Lung (tissue), 12 donors: ENCODE results near the gene UBE2F. TPM values are rescaled to one million over a fixed set of nuclear protein-coding genes. Genes with fewer than 3 reads are reported as not detected.

ENCODE experiments used
- ATAC-seq: fragments of 200-7000 bp; cut with Tn5 transposase; one replicate; pipeline ENCODE4 v1.9.1; 2020; ENCODE audit warnings: moderate number of reproducible peaks; ENCODE audit not compliant: insufficient read depth, low FRiP score
- DNase-seq, 3 donors: peaks; one replicate each; pipeline ENCODE4 v3.0.0-alpha.2; 2013 to 2017
- H3K27ac ChIP-seq, 2 donors: one replicate each; pipeline ENCODE4 v1.5.1; 2013; ENCODE audit warnings: mild to moderate bottlenecking in 2 of 2, moderate library complexity in 2 of 2, control low read depth in 1 of 2, inconsistent platforms in 1 of 2, low read depth in 1 of 2, low read length in 1 of 2
- H3K27me3 ChIP-seq, 3 donors: one replicate each; pipeline ENCODE4 v1.5.1; 2013; ENCODE audit warnings: low read length in 2 of 3; ENCODE audit not compliant: control insufficient read depth in 3 of 3, insufficient read depth in 3 of 3
- H3K36me3 ChIP-seq, 4 donors: one replicate each; pipeline ENCODE4 v1.5.1; 2013; ENCODE audit warnings: low read length in 4 of 4, mild to moderate bottlenecking in 1 of 4, moderate library complexity in 1 of 4; ENCODE audit not compliant: control insufficient read depth in 4 of 4, insufficient read depth in 4 of 4
- H3K4me1 ChIP-seq, 5 donors: one replicate each; pipeline ENCODE4 v1.5.1; 2013; ENCODE audit warnings: low read length in 5 of 5, mild to moderate bottlenecking in 2 of 5, moderate library complexity in 1 of 5; ENCODE audit not compliant: control insufficient read depth in 5 of 5, insufficient read depth in 5 of 5
- H3K4me3 ChIP-seq: one replicate; pipeline ENCODE4 v1.5.1; 2013; ENCODE audit warnings: mild to moderate bottlenecking, control low read depth, moderate library complexity
- H3K9ac ChIP-seq, 2 donors: one replicate each; pipeline ENCODE4 v1.5.1; 2013; ENCODE audit warnings: low read length in 2 of 2, control low read depth in 1 of 2; ENCODE audit not compliant: insufficient read depth in 1 of 2
- H3K9me3 ChIP-seq, 4 donors: one replicate each; pipeline ENCODE4 v1.5.1; 2013; ENCODE audit warnings: low read length in 3 of 4, mild to moderate bottlenecking in 1 of 4, moderate library complexity in 1 of 4; ENCODE audit not compliant: control insufficient read depth in 4 of 4, insufficient read depth in 3 of 4
- WGBS, 2 donors: extraction: QIAGEN DNeasy Blood & Tissue Kit; methylation state at CpG; one replicate each; pipeline ENCODE4 v1.1.7; 2013; 5-methylcytosine and 5-hydroxymethylcytosine counted together
- polyA plus RNA-seq, 2 donors: library from polyadenylated mRNA; stranded (reverse); fragments of 200-250 nt; gene quantifications; one replicate each; pipeline ENCODE4 v1.2.1, GENCODE V29; 2013
- total RNA-seq, 2 donors: library from RNA; depleted of rRNA in 1 of 2; stranded (reverse); fragments of >200 nt in 1 of 2; gene quantifications; one replicate each; pipeline ENCODE4 v1.2.1, GENCODE V29; 2014 to 2021
- TF ChIP-seq, protein P1 (sequence below): IDR thresholded peaks from 2 replicates; pipeline ENCODE4 v1.5.1; 2012; ENCODE audit warnings: mild to moderate bottlenecking; ENCODE audit errors: control extremely low read depth, extremely low read depth
- donor health status: control.
- donor health status: control.
- donor health status: Bipolar disorder and iron deficiency.
- donor health status: healthy.
- donor health status: DM: yes; HTN: yes; CAD: no.

Gene UBE2F
- total and polyA plus RNA-seq, 4 donors: 30.3 to 63.3 (median 46.8) TPM

GRCh38 chr2:238004077-238004830, 37.4 kb downstream of the UBE2F start:
- H3K4me3 ChIP-seq: no peak overlapping the region
- H3K36me3 ChIP-seq: peaks cover 0 to 4% (median 2%) of the 10 kb centered on the region in 4 donors
- no peak for DNase-seq
- H3K4me1 ChIP-seq: no peaks in the 10 kb centered on the region
- WGBS, 2 donors: 93 to 99% methylated on average over 3 of the region's 3 CpGs
- no peak overlapping the region for H3K27ac ChIP-seq
- no peak for ATAC-seq
- H3K27me3 ChIP-seq: no peaks in the 10 kb centered on the region
- peaks cover 0 to 2% (median 0%) of the 10 kb centered on the region in 4 donors for H3K9me3 ChIP-seq
- H3K9ac ChIP-seq: no peak overlapping the region
- TF ChIP-seq, protein P1, sequence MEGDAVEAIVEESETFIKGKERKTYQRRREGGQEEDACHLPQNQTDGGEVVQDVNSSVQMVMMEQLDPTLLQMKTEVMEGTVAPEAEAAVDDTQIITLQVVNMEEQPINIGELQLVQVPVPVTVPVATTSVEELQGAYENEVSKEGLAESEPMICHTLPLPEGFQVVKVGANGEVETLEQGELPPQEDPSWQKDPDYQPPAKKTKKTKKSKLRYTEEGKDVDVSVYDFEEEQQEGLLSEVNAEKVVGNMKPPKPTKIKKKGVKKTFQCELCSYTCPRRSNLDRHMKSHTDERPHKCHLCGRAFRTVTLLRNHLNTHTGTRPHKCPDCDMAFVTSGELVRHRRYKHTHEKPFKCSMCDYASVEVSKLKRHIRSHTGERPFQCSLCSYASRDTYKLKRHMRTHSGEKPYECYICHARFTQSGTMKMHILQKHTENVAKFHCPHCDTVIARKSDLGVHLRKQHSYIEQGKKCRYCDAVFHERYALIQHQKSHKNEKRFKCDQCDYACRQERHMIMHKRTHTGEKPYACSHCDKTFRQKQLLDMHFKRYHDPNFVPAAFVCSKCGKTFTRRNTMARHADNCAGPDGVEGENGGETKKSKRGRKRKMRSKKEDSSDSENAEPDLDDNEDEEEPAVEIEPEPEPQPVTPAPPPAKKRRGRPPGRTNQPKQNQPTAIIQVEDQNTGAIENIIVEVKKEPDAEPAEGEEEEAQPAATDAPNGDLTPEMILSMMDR: no peak

DNA sequence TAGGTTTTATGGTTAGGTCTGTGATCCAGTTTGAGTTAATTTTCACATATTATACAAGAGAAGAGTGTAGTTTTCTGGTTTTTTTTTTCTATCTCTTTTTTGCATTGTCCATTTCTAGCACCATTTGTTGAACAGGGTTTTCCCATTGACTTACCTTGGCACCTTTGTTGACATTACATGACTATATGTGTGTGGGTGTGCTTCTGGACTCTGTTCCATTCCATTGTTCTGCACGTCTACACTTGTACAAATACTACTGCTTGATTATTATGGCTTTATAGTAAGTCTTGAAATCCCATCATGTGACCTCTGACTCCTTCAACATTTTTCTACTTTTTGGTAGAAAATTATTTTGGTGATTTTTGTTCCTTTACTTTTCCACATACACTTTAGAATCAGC, 38.7 kb downstream of the UBE2F start:
- H3K9ac ChIP-seq: no peak overlapping the region
- H3K36me3 ChIP-seq: peaks cover 0 to 4% (median 2%) of the 10 kb centered on the region in 4 donors
- no peak overlapping the region for H3K4me3 ChIP-seq
- 71 to 76% methylated on average over 1 of the region's 1 CpG for WGBS, 2 donors
- TF ChIP-seq, protein P1: no peak
- no peak overlapping the region for H3K27ac ChIP-seq
- H3K4me1 ChIP-seq: peaks cover 0 to 3% (median 0%) of the 10 kb centered on the region in 5 donors
- H3K27me3 ChIP-seq: no peaks in the 10 kb centered on the region
- no peak for ATAC-seq
- no peak for DNase-seq
- no peaks in the 10 kb centered on the region for H3K9me3 ChIP-seq

DNA sequence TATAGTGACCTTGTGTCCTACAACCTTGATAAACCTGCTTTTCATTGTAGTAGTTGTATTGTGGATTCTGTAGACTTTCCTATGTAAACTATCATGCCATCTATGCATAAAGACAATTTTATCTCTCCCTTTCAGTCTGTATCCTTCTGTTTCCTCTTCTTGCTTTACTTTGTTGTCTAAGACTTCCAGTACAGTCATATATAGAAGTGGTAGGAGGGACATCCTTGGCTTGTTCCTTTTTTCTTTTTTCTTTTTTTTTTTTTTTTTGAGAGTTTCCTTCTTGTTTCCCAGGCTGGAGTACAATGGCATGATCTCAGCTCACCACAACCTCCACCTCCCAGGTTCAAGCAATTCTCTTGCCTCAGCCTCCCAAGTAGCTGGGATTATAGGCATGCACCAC, 39.7 kb downstream of the UBE2F start:
- no peak overlapping the region for H3K4me3 ChIP-seq
- TF ChIP-seq, protein P1: no peak
- no peak for DNase-seq
- H3K4me1 ChIP-seq: peaks cover 0 to 3% (median 0%) of the 10 kb centered on the region in 5 donors
- no peaks in the 10 kb centered on the region for H3K27me3 ChIP-seq
- ATAC-seq: no peak
- peaks cover 0 to 8% (median 2%) of the 10 kb centered on the region in 4 donors for H3K36me3 ChIP-seq
- no peaks in the 10 kb centered on the region for H3K9me3 ChIP-seq
- H3K9ac ChIP-seq: no peak overlapping the region
- no peak overlapping the region for H3K27ac ChIP-seq
